Hypothalamus (tissue), 51 donors: ENCODE results near the gene MYO6.

Source experiments
- DNase-seq, 51 donors: peaks; one replicate each; lab custom pipeline; 2025; lab: John Stamatoyannopoulos, UW

Gene MYO6

DNA sequence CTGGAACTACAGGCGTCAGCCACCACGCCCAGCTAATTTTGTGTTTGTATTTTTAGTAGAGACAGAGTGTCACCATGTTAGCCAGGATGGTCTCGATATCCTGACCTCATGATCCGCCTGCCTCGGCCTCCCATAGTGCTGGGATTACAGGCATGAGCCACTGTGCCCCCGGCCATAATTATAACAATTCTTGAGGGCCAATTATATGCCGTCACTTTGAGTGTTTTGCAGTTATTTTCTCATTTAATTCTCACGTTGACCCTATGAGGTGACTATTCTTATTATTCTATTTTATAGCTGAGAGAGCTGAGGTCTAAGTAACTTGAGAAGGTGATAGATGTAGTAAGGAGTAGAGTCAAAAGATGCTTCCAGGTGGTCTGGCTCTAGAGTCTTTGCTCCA lies 13.0 kb downstream of the MYO6 start:
- no peak for DNase-seq

DNA sequence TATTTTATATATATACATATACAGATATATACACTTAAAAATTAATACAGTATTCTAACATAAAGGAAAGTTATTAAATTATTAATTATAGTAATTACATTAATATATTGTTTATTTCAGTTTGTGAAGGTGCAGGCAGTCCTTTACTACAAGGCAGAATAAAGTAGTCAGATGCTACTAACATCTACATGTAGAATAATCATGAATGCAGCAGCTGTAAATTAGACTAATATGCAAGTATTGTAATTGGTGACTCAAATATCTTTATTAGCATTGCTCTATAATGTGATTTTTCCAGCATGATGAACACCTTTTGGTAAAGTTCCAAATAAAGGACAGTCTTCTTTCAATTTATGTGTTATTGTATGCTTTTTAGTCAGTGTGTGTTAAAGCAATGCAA lies 17.3 kb downstream of the MYO6 start:
- DNase-seq, result no peak

DNA sequence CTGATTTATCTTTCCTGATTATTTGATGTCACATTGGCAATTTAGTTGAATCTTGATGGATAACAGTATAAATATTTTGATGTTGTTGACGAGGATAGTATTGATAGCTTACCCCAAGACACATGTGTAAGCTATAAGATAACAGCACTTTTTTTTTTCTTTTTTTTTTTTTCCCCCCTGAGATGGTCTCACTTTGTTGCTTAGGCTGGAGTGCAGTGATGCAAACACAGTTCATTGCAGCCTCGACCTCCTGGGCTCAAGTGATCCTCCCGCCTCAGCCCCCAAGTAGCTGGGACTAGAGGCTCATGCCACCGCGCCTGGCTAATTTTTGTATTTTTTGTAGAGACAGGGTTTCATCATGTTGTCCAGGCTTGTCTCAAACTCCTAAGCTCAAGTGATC lies 21.8 kb downstream of the MYO6 start:
- DNase-seq, result no peak

DNA sequence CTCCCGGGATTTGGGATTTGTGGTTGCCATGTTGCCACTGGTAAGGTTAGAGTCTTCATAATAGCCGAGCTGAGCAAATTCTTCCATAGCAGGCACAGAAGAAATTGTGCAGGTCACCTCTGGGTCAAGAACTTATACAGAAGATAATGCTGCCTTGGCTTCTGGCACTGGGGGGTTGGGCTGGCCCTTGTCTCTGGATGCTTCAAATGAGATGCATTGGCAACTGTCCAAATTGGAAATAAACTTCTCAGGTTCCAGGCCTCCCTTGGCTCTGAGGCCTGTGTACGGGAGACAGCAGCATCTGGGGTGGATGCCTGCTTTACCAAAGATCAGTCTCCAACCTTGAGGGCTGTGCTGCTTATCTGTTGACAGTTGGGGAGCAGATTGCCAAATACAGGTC lies 26.2 kb downstream of the MYO6 start:
- DNase-seq, result peak in 1 of 51 donors; percentile 5

DNA sequence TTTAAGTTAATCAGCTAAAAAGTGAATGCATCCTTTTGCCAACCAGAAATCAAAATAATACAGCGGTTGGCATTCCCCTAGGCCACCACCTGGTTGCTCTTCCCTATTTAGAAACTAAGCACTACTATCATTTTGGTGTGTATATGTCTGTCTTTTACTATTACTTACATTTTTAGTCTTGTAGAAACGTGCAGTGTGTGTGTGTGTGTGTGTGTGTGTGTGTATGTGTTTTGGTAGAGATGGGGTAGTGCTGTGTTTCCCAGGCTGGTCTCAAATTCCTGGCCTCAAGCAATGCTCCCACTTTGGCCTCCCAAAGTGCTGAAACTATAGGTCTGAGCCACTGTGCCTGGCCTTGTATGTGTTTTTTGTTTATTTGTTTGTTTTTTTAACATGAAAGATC lies 27.4 kb downstream of the MYO6 start:
- DNase-seq, result no peak

DNA sequence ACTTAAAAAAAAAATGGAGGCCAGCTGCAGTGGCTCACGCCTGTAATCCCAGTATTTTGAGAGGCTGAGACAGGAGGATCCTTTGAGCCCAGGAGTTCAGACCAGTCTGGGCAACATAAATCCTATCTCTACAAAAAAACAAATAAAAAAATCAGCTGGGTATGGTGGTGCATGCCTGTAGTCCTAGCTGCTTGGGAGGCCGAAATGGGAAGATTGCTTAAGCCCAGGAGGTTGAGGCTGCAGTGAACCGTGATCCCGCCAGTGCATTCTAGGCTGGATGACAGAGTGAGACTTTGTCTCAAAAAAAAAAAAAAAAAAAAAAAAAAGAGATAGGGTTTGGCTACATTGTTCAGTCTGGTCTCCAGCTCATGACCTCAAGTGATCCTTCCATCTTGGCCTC lies 29.7 kb downstream of the MYO6 start:
- DNase-seq, result no peak

DNA sequence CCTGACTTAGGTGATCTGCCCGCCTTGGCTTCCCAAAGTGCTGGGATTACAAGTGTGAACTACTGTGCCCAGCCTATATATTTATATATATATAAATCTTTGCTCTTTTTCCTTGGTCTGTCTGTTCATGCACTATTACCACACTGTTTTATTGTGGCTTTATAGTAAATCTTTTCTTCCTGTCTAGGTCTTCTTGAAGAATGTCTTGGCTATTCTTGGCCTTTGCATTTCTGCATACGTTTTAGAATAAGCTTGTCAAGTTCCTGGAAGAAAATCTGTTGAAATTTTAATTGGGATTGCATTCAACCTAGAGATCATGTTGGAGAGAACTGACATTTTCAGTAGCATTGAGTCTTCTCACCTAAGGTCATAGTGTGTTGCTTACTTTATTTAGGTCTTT lies 37.1 kb downstream of the MYO6 start:
- no peak for DNase-seq

DNA sequence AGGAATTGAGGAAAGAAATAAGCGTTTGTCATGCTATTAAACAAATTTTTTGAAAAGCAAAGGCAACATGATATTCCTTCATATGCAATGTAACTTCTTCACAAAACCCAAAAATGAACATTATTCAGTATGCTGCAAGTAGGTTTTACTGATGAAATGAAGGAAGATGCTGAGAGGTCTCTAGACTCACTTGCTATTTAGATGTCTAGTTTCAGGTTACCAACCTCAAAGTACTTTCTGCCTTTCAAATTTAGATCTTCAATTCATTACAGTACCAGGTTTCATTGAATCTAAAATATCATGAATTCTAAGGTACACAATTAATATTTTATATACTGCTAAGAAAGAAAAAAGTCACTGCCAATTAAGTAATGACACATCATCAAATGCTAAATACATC lies 39.9 kb downstream of the MYO6 start:
- DNase-seq, result no peak

DNA sequence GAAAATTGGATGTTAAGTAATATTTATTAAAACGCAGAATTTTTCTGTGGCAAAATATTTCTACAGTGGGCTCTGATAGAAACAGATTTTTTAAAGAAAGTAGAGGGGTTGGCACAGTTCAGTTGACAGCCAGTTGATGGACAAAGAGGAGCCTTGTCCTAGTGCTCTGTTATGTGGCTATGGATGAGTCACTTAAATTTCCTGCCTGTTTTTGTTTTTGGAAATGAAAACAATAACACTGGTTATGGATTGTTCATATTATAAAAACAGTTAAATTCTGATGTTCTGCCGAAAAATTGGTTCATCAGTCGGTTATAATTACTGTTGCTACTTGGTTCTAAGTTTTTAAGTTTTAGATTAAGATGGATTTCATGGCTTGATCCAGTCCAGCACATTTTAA lies 42.8 kb downstream of the MYO6 start:
- peak in 5 of 51 donors; percentile 6 to 67 (median 15) for DNase-seq

DNA sequence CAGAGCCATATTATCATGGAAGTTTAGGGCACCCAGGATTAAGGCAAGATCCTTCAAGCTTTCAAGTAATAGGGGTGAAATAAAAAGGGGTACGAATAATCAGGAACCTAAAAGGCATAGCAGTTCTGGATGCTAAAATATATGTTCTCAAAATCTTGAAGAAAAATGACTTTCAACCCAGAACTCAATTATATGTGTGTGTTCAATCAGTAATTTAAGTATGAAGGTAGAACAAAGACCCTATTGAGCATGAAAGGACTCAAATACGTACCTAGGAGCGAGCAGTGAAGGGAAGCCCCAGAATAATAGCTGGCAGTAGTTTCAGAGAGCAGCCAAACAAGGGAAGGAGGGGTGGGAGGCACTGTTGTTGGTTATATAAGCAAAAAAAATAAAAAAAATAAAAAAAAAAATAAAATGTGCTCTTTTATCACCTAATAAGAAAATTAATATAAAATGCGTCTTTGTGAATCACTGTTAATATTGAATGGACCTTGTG lies 45.4 kb downstream of the MYO6 start:
- peak in 1 of 51 donors; percentile 59 for DNase-seq

DNA sequence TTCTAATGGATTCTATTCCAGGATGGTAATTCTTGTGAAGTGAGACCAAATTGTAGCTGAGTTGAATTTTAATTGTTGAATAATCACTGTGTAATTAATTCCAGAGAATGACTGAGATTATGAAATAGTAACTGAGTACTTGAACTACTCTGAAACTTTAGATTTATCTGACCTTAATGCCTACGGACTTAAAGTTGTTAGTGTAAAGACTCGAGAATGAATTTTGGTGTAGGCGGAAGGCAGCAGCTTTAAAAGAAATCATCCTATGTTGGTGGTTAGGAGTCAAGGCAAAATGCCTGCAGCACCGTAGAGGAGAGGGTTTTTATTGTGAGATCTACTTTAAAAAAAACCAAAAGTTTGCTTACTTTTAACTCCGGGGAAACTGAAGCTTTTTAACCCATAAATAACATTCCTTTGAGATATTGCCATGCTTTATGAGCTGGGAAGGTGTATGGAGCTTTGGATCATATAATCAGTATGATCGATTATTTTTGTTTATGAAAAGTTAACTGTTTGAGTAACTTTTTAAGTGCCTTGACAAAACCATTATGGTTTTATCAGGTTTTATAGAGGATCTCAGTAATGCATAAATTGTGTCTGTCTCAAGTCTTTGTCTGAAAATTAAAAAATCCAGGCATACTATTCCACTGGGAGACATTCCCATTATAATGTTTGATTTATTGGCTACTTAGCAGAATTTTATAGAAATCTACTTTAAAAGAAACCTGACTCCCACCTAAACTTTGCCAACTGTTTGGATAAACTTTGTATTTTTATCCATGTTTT lies 46.1 kb downstream of the MYO6 start:
- DNase-seq, result peak in 1 of 51 donors; percentile 29

DNA sequence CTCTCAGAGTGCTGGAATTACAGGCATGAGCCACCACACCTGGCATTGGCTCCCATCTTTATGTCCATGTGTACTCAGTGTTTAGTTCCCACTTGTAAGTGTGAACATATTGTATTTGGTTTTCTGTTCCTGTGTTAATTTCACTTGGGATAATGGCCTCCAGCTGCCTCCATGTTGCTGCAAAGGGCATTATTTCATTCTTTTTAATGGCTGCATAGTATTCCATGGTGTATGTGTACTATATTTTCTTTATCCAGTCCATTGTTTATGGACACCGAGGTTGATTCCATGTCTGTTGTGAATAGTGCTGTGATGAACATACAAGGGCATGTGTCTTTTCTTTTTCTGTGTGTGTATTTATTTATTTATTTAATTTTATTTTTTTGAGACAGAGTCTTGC lies 47.7 kb downstream of the MYO6 start:
- no peak for DNase-seq

DNA sequence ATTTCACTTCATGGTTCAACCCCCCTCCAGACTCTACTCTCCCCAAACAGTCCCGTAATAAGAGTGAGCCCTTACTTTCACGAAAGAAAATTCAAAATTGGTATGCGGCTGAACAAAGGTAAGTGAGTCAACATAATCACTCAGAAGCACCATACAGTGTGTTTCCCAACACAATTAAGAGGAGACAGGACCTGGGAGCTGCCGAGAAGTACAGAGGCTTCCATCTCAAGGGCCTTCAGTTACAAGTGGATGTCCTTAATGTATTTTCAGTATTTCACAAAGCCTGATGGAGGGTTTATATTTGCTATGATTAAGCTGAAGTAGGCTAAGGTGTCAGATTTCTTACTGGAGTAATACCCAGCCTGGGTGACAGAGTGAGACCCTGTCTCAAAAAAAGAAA lies 51.1 kb downstream of the MYO6 start:
- no peak for DNase-seq

DNA sequence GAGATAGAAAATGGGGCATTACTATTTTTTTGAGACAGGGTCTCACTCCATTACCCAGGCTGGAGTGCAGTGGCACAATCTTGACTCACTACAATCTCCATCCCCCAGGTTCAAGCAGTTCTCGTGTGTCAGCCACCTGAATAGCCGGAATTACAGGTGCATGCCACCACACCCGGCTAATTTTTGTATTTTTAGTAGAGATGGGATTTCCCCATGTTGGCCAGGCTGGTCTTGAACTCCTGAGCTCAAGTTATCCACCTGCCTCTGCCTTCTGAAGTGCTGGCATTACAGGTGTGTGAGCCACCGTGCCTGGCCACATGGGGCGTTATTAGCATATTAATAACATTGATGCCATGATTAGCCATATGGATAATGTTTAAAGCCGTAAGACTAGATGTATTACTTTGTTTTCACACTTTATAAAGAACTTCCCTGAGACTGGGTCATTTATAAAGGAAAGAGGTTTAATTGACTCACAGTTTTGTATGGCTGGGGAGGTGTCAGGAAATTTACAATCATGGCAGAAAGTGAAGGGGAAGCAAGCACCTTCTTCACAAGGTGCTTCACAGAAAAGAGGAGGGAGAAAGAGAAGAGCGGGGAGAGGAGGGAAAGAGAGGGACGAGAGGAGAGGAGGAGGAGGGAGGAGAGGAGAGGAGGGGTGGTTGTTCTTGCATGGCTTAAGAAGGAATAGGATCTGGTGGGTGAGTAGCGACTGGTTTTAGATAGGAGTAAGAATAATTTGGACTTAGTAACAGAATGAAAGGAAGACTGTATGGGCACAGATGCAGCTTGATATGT lies 51.9 kb downstream of the MYO6 start:
- no peak for DNase-seq

DNA sequence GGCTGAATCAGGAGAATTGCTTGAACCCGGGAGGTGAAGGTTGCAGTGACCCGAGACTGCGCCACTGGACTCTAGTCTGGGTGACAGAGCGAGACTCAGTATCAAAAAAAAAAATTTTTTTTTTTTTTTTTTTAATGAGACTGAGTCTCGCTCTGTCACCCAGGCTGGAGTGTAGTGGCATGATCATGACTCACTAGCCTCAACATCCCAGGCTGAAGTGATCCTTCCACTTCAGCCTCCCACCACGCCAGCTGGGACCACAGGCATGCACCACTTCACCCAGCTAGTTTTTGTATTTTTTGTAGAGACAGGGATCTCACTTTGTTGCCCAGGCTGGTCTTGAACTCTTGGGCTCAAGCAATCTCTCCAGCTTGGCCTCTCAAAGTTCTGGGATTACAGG lies 53.3 kb downstream of the MYO6 start:
- no peak for DNase-seq

DNA sequence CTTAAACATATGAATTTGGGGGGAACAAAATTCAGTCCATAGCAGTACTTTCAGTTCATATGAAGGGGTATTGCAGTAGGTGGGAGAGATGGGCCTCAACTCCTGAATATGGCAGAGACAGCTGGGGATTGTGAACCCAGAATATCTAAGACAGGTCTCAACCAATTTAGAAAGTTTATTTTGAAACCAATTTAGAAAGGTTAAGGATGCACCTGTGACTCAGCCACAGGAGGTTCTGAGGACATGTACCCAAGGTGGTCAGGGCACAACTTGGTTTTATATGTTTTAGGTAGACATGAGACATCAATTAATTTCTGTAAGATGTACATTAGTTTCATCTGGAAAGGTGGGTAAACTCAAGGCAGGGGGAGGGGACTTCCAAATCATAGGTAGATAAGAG lies 59.5 kb downstream of the MYO6 start:
- DNase-seq, result no peak

DNA sequence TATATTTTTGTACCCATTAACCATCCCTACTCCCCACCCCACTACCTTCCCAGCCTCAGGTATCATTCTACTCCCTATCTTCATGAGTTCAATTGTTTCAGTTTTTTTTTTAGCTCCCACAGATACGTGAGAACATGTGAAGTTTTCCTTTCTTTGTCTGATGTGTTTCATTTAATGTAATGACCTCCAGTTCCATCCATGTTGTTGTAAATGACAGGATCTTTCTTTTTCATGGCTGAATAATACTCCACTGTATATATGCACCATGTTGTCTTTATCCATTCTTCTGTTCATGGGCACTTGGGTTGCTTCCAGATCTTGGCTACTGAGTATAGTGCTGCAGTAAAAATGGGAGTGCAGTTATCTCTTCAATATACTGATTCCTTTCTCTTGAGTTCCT lies 63.5 kb downstream of the MYO6 start:
- DNase-seq, result no peak

DNA sequence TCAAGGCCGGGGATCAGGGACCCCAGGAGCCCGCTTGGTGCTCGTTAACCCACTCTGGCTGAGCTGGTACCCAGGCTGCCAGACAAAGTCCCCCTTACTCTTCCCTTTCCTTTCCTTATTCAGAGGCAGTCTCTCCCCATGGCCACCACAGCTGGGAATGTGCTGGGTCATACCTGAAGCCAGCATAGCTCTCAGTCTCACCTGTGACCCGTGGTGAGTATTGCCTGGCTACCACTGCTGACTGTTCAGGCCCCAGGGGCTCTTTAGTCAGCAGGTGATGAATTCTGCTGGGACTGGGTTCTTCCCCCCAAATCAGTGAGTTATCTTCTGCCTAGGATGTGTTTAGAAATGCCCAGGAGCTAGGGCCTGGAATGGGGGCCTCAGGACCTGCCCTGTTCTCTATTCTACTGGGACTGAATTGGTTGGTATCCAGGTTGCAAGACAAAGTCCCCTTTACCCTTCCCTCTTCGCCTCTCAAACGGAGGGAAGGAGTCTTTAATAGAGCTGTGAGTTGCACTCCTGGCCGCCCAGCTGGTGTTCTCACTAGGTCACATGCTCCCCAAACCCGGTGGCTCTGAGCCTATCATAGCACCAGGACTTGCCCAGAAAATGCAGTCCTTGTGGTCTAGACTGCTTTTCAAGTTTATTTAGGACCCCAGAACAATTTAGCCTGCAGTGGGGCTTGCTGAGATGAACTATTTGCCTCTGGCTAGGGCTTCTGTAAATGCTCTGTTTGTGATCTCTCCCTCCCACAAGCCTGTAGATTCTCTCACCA lies 64.6 kb downstream of the MYO6 start:
- DNase-seq, result peak in 1 of 51 donors; percentile 15

DNA sequence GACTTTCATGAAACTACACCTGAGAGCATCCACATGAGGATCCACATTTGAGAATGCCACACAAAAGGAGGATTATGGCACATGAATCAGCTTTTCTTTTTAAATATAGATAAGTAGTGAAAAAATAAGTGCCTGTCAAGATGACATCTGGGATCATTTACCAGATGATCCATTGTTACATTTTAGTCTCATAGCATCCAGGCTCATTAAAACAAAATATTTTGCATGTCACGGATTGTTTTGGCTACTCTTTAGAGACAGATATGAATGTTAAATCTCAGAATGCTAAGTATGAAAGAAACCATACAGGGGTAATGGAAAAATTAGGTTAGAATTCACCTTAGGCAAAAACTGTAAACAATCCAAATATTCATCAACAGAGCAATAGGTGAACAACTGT lies 66.7 kb downstream of the MYO6 start:
- no peak for DNase-seq

DNA sequence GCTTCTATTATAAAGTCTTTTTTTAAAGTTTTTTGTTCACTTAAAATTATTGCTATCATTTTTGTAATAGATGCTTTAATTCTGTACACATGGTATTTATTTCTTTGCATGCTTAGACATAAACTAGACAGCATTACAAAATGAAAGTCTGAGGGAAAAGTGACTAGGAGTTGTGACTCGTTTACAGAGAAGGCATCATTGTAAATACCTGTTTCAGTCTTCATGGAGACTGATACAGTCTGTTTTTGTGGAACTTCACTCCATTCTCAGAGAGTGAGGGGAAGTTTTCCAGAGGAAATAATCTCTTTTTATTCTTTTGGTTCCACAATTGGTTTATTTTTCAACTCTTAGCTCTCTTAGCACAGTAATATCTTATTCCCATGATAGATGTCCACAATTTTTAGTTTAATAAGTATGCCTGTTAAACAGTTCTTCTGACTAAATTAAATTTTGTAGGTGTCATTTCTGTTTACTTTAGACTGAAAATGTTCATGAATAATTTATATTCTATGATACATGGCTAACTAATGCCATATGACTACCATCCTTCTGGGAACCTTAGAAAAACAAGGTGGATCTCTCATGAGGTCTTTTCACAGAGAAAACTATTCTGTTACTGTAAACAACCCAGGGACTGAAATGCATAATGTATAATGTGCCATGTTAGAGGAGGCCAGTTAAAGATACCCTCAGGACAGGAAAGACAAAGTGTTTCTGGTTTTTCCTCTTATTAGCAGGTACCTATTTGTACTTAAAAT lies 69.2 kb downstream of the MYO6 start:
- DNase-seq, result no peak
